ENCODE measurements around the gene IWS1. TPM values are rescaled to one million over a fixed set of nuclear protein-coding genes. Genes with fewer than 3 reads are reported as not detected.

The IWS1 gene
- total RNA-seq, 1 donor from 2014 or later: 40.8 TPM

DNA sequence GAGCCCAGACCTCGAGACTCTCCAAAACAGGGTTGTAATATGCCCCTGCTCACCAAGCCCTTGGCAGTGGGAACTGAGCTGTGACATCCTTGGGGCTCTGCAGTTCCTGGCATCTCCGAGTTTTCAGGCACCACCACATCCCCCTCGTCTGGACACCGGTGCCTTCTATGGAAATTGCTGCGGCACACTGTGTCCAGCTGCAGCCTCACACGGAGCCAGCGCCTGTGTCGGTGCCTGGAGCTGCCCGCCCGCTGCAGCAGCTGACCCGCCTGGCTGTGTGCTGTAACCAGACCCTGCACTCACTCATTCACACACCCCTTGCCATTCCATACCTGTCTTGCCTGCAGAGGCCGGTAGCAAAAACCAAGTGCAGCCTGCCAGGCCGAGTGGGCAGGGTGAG lies 11.8 kb downstream of the IWS1 start:
- DNase-seq (ENCODE audit: low read depth): no peak
- Histone ChIP-seq H3K27me3 (ENCODE audit: control insufficient read depth, insufficient read depth, low read length) (no peaks in the 10 kb centered on the region), H3K36me3 (ENCODE audit: control insufficient read depth, insufficient read depth, low read length) (no peaks in the 10 kb centered on the region), H3K4me3 (ENCODE audit: low read depth, low read length) (no peak overlapping the region)
- FAIRE-seq: no peak
- TF ChIP-seq, protein P1, sequence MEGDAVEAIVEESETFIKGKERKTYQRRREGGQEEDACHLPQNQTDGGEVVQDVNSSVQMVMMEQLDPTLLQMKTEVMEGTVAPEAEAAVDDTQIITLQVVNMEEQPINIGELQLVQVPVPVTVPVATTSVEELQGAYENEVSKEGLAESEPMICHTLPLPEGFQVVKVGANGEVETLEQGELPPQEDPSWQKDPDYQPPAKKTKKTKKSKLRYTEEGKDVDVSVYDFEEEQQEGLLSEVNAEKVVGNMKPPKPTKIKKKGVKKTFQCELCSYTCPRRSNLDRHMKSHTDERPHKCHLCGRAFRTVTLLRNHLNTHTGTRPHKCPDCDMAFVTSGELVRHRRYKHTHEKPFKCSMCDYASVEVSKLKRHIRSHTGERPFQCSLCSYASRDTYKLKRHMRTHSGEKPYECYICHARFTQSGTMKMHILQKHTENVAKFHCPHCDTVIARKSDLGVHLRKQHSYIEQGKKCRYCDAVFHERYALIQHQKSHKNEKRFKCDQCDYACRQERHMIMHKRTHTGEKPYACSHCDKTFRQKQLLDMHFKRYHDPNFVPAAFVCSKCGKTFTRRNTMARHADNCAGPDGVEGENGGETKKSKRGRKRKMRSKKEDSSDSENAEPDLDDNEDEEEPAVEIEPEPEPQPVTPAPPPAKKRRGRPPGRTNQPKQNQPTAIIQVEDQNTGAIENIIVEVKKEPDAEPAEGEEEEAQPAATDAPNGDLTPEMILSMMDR (IDR thresholded peaks at IDR 0.05; ENCODE audit: insufficient read depth, low read length, severe bottlenecking): no peak

DNA sequence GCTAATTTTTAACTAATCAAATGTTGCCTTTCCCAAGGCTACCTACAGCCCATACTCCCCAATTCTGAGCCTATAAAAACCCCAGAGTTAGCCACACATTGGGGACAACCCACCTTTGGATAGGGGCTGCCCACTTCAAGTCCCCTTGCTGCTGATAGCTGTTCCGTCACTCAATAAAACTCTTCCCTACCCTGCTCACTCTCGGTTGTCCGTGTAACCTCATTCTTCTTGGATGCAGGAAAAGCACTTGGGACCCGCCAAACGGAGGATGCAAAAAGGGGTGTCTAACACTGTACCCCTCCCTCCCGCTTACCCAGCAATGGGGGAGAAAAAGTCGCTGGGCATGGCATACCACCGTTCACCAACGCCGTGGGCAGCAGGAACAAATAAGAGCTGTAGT lies 12.2 kb downstream of the IWS1 start:
- Histone ChIP-seq H3K4me3 (ENCODE audit: low read depth, low read length) (no peak overlapping the region), H3K36me3 (ENCODE audit: control insufficient read depth, insufficient read depth, low read length) (no peaks in the 10 kb centered on the region), H3K27me3 (ENCODE audit: control insufficient read depth, insufficient read depth, low read length) (no peaks in the 10 kb centered on the region)
- FAIRE-seq (no peak), DNase-seq (ENCODE audit: low read depth) (no peak)
- TF ChIP-seq, protein P1 (IDR thresholded peaks at IDR 0.05; ENCODE audit: insufficient read depth, low read length, severe bottlenecking): no peak

DNA sequence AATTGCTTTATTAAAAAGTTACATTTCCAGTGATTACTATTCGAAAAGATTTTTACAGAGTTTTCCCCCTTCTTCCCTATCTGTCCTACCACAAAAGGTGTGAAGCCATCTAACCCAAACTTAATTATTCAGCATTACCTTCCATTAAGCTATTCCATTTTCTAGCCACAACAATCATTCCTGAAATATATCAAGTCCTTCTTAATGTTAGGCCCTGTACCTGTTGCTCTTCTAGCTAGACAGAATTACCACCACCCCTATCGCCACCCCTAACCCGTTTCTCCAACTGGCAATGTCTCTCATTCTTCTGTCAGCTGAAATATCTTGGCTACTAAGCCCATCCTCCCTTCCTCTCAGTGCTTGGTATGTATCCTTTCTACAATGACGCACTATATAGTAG lies 13.9 kb downstream of the IWS1 start:
- H3K4me3 ChIP-seq (ENCODE audit: low read depth, low read length): no peak overlapping the region
- H3K36me3 ChIP-seq (ENCODE audit: control insufficient read depth, insufficient read depth, low read length): no peaks in the 10 kb centered on the region
- FAIRE-seq: no peak
- no peak for DNase-seq (ENCODE audit: low read depth)
- TF ChIP-seq, protein P1 (IDR thresholded peaks at IDR 0.05; ENCODE audit: insufficient read depth, low read length, severe bottlenecking): no peak
- no peaks in the 10 kb centered on the region for H3K27me3 ChIP-seq (ENCODE audit: control insufficient read depth, insufficient read depth, low read length)

DNA sequence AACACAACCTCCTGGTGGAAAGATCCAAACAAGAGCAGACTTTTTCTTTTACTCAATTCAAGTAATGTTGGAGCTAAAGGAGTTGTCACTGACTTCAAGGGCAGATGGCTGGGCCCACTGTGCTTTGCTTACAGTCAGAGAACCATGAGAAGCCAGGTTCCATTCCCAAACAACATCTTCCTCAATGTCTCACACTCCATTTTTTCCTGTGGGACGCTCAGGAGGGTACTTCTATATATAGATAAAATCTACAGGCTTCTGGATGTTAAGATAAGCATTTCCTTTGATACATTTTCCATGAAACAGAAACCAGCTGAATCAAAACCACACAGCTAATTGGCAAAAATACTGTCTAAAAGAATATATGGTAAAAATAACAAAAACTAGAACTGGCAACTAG lies 14.4 kb downstream of the IWS1 start:
- TF ChIP-seq, protein P1 (IDR thresholded peaks at IDR 0.05; ENCODE audit: insufficient read depth, low read length, severe bottlenecking): no peak
- DNase-seq (ENCODE audit: low read depth) (no peak), FAIRE-seq (no peak)
- Histone ChIP-seq H3K4me3 (ENCODE audit: low read depth, low read length) (no peak overlapping the region), H3K27me3 (ENCODE audit: control insufficient read depth, insufficient read depth, low read length) (no peaks in the 10 kb centered on the region), H3K36me3 (ENCODE audit: control insufficient read depth, insufficient read depth, low read length) (no peaks in the 10 kb centered on the region)

DNA sequence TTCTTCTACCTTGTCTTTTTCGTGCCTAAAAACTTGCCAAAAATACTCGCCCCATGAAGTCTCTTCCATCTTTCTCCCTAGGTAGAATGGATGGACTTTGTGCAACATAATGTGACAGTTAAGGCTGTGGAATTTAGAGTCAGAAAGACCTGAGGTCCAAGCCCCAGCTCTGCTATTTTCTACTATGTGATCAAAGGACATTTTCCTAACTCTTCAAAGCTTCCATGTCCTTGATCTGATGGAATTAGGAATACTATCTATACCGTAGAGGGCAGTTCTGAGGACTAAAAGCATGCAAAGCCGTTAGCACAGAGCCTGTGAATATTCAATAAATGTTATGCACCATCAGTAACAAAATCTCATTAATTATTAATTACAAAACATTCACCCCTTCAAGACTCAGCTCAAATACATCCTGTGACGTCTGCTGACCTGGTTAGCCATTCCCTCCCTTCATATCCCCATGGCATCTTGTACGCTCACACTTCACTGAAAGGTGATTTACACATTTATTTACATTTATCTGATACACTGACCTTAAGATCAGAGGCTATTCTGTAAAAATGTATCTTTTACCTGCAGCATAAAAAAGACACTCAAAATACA lies 15.1 kb downstream of the IWS1 start:
- FAIRE-seq (no peak), DNase-seq (ENCODE audit: low read depth) (no peak)
- no peak overlapping the region for H3K4me3 ChIP-seq (ENCODE audit: low read depth, low read length)
- no peaks in the 10 kb centered on the region for H3K36me3 ChIP-seq (ENCODE audit: control insufficient read depth, insufficient read depth, low read length)
- H3K27me3 ChIP-seq (ENCODE audit: control insufficient read depth, insufficient read depth, low read length): no peaks in the 10 kb centered on the region
- TF ChIP-seq, protein P1 (IDR thresholded peaks at IDR 0.05; ENCODE audit: insufficient read depth, low read length, severe bottlenecking): no peak

DNA sequence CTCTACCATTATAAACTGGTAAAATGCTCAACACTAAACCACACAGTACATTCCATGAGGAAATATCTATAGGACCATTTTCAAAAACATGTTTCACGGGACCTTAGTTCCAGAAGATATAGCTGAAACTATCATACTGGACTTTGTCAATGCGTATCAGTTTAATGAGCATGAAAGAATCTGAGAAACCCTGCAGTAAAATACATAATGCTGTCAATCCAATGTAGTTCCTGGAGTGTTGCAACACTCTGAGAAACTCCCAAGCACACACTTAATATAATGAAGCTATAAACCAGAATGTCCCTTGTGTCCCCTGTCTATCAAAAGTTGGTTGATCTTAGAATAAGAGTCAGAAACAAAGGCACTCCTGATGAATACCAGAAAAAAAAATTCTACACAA lies 16.2 kb downstream of the IWS1 start:
- FAIRE-seq (no peak), DNase-seq (ENCODE audit: low read depth) (no peak)
- H3K36me3 ChIP-seq (ENCODE audit: control insufficient read depth, insufficient read depth, low read length): peaks cover 4% of the 10 kb centered on the region
- H3K4me3 ChIP-seq (ENCODE audit: low read depth, low read length): no peak overlapping the region
- no peaks in the 10 kb centered on the region for H3K27me3 ChIP-seq (ENCODE audit: control insufficient read depth, insufficient read depth, low read length)
- TF ChIP-seq, protein P1 (IDR thresholded peaks at IDR 0.05; ENCODE audit: insufficient read depth, low read length, severe bottlenecking): no peak

Measured in bronchial epithelial cell (primary cell).